Stimulated activated CD4-positive, alpha-beta T cell treated with anti-CD3 and anti-CD28 coated beads, TNF-alpha, amount 100 ng/mL, for 24 hours (primary cell): Measurements from ENCODE around the gene RHOF.
"Not testable (repeated sequence)": the region's sequence is repeated elsewhere in the genome, so short reads cannot be mapped to it uniquely, and the experiment has no call there.

Experiments used
- DNase-seq, 3 experiments: peaks; one replicate each; pipeline ENCODE4 v3.0.0-alpha.2; 2020; ENCODE audit warnings: low read depth in 3 of 3

Gene RHOF

DNA sequence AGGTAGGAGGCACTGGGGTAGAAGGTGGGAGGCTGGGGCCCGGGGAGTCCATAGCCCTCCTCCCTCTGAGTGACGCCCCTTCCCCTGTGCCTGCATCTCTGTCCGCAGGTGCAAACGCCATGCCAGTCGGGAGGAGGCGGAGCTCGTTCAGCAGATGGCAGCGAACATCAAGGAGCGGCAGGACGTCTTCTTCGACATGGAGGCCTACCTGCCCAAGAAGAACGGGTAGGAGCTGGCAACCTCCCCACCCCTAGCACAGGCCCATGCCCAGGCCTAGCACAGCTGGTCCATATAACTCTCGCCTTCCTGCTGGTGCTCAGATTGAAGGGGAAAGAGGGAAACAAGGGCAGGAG, 45.3 kb downstream of the RHOF start:
- DNase-seq: no peak

DNA sequence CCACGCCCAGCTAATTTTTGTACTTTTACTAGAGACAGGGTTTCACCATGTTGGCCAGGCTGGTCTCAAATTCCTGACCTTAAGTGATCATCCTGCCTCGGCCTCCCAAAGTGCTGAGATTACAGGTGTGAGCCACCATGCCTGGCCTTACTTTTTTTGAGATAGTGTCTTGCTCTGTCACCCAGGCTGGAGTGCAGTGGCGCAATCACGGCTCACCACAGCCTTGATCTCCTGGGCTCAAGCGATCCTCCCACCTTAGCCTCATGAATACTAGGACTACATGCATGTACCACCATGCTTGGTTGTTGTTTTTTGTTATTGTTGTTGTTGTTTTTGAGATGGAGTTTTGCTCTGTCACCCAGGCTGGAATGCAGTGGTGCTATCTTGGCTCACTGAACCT, 47.9 kb downstream of the RHOF start:
- DNase-seq: not testable (repeated sequence)

- no peak for DNase-seq
These were observed 51.7 kb downstream of the RHOF start for GRCh38 chr12:121741743-121742142.

GRCh38 chr12:121740847-121741246, 52.6 kb downstream of the RHOF start:
- DNase-seq: no peak

- DNase-seq: no peak
These were observed 55.1 kb downstream of the RHOF start for GRCh38 chr12:121738340-121738858.

DNA sequence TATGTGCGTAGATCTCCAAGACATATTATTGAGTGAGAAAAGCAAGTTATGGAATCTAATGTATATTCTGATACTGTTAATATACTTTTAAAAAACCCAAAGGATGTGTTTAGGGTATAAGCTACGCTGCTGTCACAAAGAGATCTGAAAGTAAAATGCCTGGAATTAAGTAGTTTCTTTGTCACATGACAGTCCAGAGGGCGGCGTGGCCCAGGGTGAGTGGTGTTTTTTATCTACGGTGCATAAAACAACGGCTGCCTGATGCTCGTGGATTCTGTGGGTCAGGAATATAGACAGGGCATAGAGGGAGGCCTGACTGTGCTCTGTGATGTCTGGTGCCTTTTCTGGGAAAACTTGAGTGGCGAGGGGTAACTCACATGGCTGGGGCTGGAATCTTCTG, 59.6 kb downstream of the RHOF start:
- no peak for DNase-seq

- DNase-seq: no peak
These were observed 62.0 kb downstream of the RHOF start for GRCh38 chr12:121731473-121731872.

GRCh38 chr12:121729021-121729420, 64.5 kb downstream of the RHOF start:
- DNase-seq: no peak
